Left renal pelvis (tissue), 4 donors: ENCODE results near the gene LAMA2. TPM values are rescaled to one million over a fixed set of nuclear protein-coding genes. Genes with fewer than 3 reads are reported as not detected.

Experiments used
- DNase-seq, 4 donors: peaks; one replicate each; pipeline ENCODE4 v3.0.0-alpha.2; 2013; ENCODE audit warnings: low read depth in 4 of 4, low spot score in 3 of 4
- polyA plus RNA-seq, 4 donors: library from polyadenylated mRNA; unstranded; fragments of 120-200 nt; gene quantifications; one replicate each; pipeline ENCODE4 v1.2.1, GENCODE V29; 2013; ENCODE audit not compliant: insufficient read length in 4 of 4

LAMA2 gene
- polyA plus RNA-seq, 4 donors: 25.7 to 67.5 (median 34.6) TPM

DNA sequence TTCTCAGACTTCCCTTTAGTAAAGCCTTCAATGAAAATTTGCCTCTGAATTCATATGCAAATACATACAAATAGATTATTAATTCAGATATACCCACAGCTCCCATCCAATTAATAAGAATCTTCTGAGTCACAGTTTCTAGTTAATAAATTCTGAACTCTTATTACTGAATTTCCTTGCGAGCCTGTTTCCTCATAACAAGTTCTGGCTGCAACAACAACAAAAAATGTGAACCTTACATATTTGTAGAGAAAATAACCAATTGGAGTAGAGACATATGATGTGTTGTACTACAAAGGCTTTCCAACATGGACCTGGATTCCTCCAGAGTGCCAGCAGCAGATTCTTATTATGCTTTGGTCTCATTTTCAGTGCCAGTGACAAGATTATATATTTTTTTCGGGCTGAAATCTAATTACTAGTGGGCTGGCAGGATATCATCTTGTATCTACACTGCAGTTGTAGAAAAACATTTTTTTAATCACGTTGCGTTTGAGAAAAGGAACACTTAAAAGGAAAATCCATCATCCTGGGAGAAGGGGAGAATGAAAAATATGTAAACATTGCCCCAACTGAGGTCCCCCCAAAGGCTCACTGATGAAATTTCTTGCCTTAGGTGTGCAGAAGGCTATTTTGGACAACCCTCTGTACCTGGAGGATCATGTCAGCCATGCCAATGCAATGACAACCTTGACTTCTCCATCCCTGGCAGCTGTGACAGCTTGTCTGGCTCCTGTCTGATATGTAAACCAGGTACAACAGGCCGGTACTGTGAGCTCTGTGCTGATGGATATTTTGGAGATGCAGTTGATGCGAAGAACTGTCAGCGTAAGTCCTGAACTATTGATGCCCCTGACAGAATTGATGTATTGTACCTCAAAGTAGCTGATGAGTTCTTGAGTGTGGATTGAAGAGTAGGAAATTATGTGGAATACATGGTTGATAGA, 404.6 kb downstream of the LAMA2 start:
- DNase-seq: no peak

DNA sequence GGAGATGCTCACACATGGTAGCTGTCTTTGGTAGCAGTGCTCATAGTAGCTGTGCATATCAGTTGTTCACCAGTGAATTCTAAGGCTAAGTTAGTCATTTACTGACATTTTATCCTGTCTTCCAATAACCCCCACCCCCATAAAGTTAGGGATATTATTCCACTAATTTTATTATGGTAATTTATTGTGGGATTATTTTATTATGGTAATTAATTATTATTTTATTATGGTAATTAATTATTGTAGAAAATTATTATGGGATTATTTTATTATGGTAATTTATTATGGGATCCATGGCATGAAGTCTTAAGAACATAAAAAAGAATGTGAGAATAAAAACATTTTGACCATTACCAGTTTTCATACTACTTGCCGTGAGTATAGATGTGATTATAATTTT, 406.5 kb downstream of the LAMA2 start:
- DNase-seq: peak in 1 of 4 donors; percentile 2

DNA sequence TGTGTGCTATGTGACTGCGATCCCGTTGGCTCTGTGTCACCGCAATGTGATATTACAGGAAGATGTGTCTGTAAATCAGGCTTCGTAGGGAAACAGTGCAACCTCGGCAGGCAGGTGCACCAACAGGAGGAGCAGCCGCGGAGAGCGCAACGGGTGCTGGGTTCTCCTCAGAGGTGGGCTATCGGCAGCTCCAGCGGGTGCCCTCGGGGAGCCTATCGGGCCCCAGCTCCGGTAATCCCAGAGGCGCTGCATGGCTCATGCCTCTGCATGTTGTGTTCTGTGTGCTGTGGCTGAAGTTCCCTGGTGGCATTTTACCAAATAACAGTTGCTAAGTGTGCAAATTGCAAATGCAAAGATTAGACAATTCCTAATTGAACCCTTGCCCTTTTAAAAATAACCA, 409.9 kb downstream of the LAMA2 start:
- no peak for DNase-seq

DNA sequence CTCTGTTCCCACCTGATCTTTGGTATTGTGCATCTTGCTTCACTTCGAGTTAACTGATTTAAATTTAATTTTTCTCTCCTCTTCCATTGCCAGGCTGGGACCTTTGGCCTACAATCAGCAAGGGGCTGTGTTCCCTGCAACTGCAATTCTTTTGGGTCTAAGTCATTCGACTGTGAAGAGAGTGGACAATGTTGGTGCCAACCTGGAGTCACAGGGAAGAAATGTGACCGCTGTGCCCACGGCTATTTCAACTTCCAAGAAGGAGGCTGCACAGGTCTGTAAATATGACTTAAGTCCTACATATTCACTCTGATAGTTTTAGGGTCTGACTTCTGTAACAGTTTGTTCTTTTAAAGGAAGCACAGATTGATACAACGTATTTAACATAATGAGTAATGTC, 414.7 kb downstream of the LAMA2 start:
- DNase-seq: no peak

DNA sequence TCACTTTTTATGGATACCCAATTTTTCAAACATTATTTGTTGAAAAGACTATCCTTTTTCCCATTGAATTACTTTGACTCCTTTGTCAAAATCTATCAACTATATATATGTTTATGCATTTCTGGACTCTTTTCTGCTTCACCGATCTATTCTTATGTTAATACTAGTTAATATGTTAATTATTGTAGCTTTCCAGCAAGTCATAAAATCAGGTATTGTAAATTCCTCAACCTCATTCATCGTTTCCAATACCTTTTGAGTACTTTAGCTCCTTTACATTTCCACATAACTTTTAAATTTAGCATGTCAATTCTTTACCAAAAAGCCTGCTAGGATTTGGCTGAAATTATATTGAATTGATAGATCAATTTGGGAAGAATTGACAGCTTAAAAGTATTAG, 419.7 kb downstream of the LAMA2 start:
- no peak for DNase-seq

DNA sequence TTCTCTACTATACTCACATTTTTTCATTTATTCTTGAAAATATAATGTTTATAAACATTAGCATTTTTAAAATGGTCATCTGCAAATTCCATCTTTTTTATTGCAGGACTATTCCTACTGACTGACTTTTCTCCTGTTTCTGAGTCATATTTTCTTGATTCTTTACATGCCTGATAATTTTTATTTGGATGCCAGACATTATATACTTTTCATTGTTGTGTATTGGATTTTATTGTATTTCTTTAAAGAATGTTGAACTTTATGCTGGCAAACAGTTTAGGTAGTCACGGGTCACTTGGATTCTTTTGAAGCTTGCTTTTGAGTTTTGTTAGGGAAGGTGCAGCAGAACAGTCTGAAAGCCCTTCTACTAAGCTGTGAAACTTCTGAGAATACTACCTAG, 423.9 kb downstream of the LAMA2 start:
- no peak for DNase-seq

DNA sequence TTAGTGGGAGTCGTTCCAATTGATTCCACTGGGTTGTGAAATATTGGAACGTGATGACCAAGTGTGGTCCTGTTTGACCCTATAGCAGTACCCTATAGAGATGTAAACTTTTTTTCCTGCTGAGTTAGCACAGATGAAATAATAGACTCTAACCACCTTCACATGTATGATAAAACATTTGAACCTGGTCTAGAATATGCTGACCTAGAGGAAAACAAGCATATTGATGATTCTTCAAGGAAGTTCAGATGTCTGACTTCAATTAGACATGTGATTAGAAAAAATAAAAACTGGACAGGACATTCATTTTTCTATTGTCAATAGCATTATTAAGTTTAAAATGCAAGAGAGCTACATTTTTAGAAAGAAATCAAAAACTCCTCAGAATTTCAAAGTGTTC, 424.9 kb downstream of the LAMA2 start:
- no peak for DNase-seq

DNA sequence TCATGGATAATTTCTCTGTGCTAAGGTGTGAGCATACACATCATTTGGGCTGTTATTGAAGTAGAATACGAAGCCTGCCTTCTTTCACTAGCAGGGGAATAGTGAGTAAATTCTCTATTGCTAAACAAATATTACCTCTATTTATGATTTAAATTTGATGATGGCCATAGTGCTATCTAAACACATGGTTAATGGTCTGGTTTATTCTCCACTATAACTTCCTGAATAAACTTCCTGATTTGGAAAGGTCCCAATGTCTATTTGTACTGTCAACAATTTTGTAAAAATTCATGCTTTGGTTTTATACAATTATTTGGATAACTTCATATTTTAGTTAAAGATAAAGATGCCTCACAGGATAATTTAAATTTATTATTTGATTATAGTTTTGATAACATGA, 426.2 kb downstream of the LAMA2 start:
- no peak for DNase-seq

DNA sequence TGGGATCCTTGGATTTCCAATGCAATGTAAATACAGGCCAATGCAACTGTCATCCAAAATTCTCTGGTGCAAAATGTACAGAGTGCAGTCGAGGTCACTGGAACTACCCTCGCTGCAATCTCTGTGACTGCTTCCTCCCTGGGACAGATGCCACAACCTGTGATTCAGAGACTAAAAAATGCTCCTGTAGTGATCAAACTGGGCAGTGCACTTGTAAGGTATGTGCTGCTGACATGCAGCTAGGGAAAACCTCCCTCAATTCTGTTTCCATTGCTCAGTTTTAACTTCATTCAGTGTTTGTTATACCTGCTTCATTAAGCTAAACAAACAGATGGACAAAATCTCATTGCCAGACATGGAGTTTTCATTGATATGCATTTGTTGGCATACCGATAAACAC, 429.9 kb downstream of the LAMA2 start:
- no peak for DNase-seq

DNA sequence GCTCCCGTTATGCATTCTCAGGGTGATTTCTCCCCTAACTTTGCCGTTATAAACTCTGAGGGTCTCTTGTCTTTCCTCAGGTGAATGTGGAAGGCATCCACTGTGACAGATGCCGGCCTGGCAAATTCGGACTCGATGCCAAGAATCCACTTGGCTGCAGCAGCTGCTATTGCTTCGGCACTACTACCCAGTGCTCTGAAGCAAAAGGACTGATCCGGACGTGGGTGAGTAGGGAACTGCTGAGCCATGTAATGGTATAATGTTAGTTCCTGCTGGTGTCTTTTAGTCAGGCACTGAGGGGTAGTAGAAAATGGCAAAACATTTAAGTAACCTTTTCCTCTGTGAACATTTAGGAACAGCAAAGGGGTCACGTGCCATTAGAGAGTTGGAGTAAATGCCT, 431.6 kb downstream of the LAMA2 start:
- no peak for DNase-seq

DNA sequence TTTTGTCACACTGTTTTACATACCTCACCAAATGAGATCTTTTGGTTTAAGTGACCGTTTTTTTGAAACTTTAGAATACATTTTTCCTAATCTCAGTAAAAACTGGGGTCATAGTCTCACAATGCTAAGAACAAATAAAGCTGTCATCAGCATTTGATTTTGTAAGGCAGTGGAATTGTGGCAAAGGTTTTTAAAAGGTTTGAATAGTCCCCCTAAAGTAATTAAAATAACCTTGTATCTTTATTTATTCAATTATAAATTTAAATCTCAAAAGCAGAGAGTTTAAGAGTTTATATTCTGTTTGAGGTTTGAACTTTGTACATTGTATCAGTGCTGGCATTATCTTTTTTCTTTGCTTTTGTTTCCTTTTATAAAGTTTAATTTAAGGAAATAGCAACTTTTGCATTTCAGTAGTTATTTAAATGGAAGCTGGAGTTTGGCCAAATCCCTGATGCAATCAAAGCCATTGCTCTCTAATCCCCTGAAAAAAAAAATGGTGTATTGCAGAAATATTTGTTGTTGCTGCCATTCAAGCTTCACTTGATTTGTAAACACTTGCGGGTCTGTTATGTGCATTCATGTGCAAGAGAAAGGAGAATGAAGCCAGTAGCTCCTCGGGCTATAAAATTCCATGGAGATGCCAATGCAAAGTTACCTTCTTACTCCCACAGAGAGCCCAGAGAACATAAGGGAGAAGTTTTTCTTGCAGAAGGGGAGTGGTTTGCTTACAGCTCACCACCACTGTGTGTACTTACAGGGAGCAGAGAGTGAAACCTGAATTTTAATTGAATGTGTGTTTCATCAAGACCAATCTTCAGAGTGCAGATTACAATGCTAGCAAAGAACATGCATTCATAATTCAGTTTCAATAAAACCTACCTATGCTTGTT, 435.2 kb downstream of the LAMA2 start:
- DNase-seq: peak in 3 of 4 donors; percentile 8 to 33 (median 12)

DNA sequence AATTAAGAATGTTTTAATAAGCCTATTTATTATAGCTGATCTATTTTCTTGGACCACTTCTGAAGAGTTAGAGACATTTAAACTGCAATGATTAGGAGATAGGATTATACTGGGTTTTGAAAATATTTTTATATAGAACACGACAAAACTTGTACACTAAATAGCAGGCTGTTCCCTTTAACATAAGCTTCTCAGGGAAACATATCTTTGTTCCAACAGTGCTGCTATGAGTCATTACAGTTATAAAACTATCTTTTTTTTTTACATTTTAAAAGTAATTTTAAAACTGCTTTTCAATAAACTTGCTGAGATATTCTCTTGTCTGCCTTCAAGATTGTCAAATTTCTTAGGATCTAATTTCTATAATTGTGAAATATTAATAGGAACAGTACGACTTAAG, 438.0 kb downstream of the LAMA2 start:
- DNase-seq: no peak

DNA sequence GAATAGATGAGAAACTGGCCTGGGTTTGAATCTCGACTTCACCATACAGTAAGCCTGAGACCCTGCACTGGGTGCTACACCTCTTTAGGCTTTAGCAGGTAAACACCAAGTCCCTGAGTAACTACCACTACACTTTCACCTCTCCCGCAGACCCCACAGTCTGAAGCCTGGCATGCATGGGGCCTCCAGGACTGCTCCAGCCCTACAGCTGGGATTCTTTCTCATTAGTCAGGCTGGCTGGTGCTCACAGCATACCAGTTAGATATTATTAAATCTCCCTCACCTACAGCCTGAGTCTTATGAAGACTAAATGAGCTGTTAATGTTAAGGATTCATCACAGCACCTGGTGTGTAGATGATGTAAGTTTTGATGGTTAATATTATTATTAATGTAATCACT, 438.4 kb downstream of the LAMA2 start:
- DNase-seq: no peak

DNA sequence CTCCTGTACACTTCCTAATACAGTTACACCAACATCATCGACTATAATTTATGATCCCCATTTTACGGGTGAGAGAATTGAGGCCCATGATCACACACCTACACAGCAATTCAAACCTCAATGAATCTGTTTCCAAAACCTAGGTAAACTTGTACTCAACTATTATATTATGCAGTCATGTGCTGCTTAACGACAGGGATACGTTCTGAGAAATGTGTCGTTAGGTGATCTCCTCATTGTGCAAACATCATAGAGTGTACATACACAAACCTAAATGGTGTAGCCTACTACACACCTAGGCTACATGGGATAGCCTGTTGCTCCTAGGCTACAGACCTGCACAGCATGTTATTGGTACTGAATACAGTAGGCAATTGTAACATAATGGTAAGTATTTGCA, 441.4 kb downstream of the LAMA2 start:
- no peak for DNase-seq

DNA sequence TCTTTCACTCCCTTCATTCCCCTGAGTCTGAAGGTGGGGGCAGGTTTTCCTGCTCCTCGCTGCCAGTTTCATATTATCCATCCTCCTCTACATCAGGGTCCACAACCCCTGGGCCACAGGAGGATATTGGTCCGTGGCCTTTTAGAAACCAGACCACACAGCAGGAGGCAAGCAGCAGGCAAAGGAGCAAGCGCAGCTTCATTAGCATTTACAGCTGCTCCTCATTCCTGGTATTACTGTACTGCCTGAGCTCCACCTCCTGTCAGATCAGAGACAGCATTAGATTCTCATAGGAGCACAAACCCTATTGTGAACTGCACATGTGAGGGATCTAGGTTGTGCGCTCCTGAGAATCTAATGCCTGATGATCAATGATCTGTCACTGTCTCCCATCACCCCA, 446.7 kb downstream of the LAMA2 start:
- DNase-seq: no peak

DNA sequence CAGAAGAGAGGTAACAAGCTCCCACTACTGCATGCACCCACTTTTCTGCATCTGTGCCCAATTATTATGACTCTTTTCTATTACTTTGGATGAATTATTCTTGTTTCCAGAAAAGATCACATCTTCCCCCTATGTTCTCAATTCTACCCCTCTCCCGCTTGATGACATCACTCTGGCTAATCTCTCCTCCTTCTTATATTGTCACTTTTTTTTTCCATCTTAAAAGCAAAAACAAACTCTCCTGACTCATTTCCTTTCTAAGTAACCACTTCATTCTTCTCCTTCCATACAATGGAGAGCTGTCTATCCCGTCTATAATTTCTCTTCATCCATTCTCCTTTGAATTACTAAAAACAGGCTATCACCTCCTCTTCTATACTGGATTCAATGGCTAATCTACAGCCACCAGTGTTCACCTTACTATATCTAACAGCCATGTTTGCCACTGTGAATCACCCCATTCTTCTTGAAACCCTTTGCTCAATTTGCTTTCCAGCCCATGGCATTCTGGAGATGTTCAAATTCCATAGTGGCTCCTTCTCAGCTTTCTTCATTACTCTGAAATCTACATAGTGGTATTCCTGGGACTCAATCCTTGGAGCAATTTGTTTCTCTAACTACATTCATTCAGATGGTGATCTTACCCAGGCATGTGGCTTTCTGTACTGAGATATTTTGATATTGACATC, 448.7 kb downstream of the LAMA2 start:
- DNase-seq: no peak

DNA sequence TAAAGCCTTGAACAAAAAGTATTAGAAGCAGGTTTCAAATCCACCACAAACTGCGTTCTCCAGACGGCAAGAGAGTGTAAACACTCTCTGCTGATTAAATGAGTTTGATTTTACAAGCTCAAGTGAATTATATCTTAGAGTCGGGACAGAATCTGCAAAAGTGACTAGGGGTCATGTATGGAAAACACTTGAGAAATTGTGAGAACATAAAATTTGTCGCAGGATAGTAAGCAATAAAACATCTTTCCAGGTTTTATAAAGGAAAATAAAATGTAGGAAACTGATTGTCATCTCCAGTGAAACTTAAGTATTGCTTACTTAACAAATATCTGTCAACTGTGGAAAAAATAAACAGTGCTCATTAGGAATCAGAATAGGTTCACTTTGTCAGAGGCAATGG, 452.9 kb downstream of the LAMA2 start:
- no peak for DNase-seq

DNA sequence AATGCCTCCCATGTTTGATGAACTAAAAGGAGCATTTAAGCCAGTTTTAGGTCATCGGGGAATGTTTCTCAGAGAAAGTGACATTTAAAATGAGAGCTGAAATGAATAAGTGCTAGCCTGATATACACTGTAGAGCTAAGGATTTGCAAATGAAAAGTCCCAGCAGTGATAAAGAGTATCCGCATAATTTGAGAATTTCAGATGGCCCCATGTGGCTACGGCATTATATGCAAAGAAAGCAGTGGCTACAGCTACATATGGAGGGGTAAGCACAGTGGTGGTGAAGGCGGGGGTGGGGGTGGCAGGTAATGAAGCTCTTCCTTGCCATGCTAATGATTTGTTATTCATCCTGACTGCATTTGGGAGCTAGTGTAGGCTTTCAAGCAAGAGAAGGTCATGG, 455.7 kb downstream of the LAMA2 start:
- DNase-seq: no peak

DNA sequence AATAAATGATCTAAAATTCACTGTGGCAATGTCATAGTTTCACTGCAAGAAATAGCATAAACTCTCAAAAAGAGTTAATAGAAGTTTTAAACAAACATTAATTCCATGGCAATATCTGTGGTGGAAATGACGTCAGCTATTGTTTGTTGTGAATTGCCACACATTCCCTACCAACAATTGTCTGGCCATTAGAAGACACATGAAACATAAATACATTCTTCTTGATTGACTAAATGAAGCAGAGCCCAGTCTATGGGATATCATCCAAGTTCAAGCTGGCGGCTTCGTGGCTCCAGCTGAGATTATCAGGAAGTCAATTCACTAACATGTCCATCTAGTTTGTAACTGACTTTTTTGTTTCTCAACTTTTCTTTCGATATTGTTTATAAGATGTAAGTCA, 458.0 kb downstream of the LAMA2 start:
- no peak for DNase-seq

DNA sequence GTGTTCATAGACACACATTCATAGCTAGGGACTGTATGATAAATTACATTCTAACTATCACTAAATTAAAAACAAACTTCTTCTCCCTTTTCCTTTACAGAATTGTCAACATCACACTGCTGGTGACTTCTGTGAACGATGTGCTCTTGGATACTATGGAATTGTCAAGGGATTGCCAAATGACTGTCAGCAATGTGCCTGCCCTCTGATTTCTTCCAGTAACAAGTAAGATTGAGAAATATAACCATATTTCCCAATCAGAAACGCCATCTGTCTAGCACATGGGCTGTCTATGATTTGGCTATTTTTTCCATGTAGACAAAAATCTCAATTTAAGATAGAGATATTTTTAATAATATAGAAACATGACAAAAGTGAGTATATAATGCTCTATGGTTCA, 459.3 kb downstream of the LAMA2 start:
- no peak for DNase-seq

DNA sequence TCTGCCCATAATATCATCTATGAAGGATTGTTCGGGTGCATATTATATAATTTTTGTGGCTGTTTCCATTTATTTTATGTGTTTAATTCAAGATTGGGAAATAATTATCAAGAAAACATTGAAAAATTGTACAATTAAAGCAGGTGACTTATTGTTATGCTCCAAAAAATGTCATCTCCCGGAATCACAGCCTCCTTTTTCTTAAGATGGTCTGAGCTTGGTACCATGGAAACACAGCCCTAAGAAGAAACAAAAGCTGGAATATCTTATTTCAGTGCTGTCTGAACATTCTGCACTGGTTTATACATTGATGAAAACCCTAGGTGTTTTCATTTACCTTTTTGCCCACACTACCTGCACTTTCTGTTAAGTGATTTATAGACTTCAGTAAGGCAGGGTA, 459.9 kb downstream of the LAMA2 start:
- no peak for DNase-seq
